Body of pancreas (tissue), 2 donors: ENCODE measurements around the gene OR14K1. TPM values are rescaled to one million over a fixed set of nuclear protein-coding genes. Genes with fewer than 3 reads are reported as not detected.

Experiments used
- total RNA-seq, 2 donors: library from RNA; depleted of rRNA; stranded (reverse); fragments of >200 nt; gene quantifications; one replicate each; pipeline ENCODE4 v1.1.0, GENCODE V29; 2016

The OR14K1 gene
- total RNA-seq, 2 donors from 2014 or later, result 1.3 TPM; not detected in 1

Other genes starting within 250 kb of the OR14K1 start
- not detected for gene OR2C3, start 202.2 kb upstream of the OR14K1 start, total RNA-seq
- under 1 TPM in 1 of 2 donors, not detected in 1; 0.66 TPM for gene GCSAML, start 189.5 kb upstream of the OR14K1 start, total RNA-seq
- not detected for gene OR2G2, start 150.3 kb upstream of the OR14K1 start, total RNA-seq
- not detected for gene OR2G3, start 133.0 kb upstream of the OR14K1 start, total RNA-seq
- gene OR13G1, start 58.9 kb upstream of the OR14K1 start, total RNA-seq, result not detected
- not detected for gene OR6F1, start 22.0 kb upstream of the OR14K1 start, total RNA-seq
- not detected for gene OR14A2, start 9.5 kb downstream of the OR14K1 start, total RNA-seq
- gene OR1C1, start 21.9 kb downstream of the OR14K1 start, total RNA-seq, result not detected
- gene OR14A16, start 85.5 kb downstream of the OR14K1 start, total RNA-seq, result not detected
- not detected for gene OR11L1, start 103.3 kb downstream of the OR14K1 start, total RNA-seq
- gene TRIM58, start 118.6 kb downstream of the OR14K1 start, total RNA-seq, result 1 to 10 TPM in 1 of 2 donors, under 1 TPM in 1; 0.99 to 3.4 TPM
- gene OR2W3, start 157.0 kb downstream of the OR14K1 start, total RNA-seq, result 1 to 10 TPM in 1 of 2 donors, not detected in 1; 1.3 TPM
- gene OR2T8, start 181.6 kb downstream of the OR14K1 start, total RNA-seq, result not detected
- not detected for gene OR2AJ1, start 186.3 kb downstream of the OR14K1 start, total RNA-seq
- not detected for gene OR2L8, start 210.2 kb downstream of the OR14K1 start, total RNA-seq
- not detected for gene OR2AK2, start 226.6 kb downstream of the OR14K1 start, total RNA-seq